GM12875 (cell line): ENCODE results near the gene GNB1L.

ENCODE experiments used
- H3K4me3 ChIP-seq: one replicate; pipeline ENCODE4 v1.5.1; 2011; ENCODE audit warnings: low read depth, low read length, control low read depth
- TF ChIP-seq, protein P1 (sequence below): IDR thresholded peaks from 2 replicates; pipeline ENCODE4 v1.5.1; 2011; ENCODE audit warnings: low read depth, mild to moderate bottlenecking, control low read depth, inconsistent platforms, low read length, moderate library complexity, borderline replicate concordance; ENCODE audit not compliant: insufficient read depth

GNB1L gene

DNA sequence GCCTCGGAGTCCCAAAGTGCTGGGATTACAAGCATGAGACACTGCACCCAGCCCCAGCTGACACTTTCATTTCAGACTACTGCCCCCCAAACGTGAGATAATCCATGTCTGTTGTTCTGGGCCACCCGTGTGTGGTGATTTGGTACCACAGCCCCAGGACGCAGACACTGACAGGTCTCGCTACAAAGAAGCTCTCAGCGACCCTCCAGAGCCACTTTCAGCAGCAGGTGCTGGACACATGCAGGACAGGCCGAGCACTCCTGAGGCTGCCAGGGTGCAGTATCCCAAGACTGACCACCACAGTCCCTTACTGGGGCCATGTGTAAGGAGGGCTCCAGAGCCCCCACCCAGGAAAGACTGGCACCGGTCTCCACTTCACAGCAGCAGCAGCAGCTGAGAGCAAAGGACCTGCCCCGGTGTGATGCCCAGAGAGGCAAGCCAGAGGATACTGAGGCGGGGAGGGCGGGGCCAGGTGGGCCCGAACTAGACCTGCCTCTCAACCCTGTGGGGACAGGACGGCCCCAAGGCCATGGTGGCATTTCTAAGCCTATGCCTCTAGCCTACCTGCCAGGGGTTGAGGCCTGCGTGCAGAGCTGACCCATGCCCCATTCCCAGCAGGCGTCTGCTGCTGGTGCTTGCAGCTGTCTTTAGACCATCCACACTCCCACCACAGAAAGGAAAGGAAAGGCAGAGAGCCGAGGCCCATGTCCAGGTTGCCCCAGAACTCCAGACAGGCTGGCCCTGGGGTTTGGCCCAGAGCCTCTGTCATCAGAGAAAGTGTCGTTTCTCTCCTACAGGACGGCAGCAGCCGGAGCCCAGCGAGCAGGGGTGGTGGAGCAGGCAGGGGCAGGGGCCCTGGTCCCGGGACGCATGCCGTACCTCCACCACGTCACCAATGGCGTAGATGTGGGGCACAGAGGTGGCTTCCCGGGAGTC lies 28.0 kb upstream of the GNB1L start:
- H3K4me3 ChIP-seq: no peak overlapping the region
- TF ChIP-seq, protein P1, sequence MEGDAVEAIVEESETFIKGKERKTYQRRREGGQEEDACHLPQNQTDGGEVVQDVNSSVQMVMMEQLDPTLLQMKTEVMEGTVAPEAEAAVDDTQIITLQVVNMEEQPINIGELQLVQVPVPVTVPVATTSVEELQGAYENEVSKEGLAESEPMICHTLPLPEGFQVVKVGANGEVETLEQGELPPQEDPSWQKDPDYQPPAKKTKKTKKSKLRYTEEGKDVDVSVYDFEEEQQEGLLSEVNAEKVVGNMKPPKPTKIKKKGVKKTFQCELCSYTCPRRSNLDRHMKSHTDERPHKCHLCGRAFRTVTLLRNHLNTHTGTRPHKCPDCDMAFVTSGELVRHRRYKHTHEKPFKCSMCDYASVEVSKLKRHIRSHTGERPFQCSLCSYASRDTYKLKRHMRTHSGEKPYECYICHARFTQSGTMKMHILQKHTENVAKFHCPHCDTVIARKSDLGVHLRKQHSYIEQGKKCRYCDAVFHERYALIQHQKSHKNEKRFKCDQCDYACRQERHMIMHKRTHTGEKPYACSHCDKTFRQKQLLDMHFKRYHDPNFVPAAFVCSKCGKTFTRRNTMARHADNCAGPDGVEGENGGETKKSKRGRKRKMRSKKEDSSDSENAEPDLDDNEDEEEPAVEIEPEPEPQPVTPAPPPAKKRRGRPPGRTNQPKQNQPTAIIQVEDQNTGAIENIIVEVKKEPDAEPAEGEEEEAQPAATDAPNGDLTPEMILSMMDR: no peak

DNA sequence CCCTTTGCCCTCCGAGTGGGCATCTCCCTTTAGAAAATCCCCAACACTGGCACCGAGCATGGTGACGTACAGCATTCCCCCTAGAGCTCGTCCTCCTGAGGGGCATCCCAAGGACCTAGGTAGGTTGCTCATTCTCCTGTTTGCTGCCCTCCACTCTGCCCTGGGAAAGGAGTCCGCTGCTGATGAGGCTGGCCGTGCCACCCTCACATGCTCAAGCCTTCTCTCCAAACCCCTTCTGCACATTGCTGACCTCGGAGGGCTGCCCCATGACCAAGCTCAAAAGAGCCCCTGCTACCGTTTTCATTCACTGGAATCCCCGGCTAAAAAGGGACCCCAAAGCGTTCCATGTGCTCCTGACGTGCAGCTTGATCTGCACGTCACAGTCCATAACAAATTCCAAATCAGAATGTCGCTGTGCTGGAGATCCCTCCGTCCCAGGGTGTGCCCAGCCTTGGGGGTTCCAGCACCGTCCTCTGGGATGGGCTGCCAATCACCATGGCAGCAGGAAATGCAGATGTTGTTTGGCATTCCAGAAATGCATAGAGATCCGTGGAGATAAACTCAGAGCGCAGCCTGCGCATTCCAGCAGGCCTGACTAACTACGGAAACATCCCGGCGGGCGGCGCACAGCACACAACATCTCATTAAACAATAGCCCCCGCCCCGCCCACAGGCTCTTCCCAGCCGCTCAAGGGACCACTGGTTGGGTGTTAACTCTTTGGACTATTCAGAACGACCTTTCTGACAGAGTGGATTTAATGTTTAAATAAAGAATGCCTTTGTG lies 26.3 kb upstream of the GNB1L start:
- TF ChIP-seq, protein P1: no peak
- H3K4me3 ChIP-seq: no peak overlapping the region

DNA sequence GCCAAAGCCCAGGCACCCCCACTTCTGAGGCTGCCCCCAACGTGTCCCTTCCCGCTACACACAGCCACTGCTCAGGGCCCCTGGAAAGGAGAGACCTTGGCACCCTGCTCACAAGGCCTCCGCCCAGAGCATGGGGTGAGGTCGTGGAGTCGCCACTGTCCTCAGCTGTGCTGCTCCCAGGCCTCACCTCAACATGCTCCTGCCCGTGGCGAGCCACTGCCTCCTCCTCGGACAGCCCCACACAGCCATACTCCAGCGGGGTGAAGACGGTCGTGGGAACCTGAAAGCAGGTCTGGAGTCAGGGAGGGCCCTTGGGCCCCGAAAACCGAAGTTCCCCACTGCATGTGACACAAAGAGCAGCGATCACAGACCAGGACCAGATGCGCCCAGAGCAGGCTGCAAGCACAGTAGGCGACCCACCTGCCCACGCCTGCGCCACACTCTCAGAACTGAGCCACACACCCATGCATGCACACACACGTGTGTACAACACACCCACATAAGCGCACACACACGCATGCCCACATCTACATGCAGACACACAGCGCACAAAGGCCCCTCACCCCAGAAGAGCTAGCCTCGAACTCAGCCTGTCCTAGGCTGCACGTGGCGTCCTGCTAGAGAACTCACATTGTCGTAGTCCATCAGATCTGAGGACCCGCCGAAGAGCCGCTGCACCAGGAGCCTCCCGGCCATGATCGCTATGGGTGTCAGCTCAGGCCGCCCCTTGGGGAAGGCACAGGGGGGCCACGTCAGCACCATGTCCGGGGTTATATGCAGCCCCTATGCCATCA lies 25.5 kb upstream of the GNB1L start:
- TF ChIP-seq, protein P1: no peak
- H3K4me3 ChIP-seq: no peak overlapping the region

DNA sequence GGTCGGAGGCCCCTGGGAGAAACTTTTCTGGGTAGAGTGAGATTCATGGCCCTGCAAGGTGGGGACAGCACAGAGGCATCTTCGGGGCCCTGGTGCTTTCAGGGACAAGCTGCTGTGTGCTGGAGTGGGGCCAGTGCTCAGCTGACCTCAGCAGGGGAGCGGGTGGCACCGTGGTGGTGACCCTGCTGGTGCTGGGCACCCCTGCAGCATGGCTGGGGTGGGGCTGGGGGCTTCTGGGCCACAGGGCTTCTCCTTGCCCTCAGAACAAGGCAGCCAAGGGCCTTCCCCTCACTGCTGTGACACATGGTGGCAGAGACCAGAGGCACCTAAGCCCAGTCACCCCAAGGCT lies 24.9 kb upstream of the GNB1L start:
- TF ChIP-seq, protein P1: no peak
- no peak overlapping the region for H3K4me3 ChIP-seq

DNA sequence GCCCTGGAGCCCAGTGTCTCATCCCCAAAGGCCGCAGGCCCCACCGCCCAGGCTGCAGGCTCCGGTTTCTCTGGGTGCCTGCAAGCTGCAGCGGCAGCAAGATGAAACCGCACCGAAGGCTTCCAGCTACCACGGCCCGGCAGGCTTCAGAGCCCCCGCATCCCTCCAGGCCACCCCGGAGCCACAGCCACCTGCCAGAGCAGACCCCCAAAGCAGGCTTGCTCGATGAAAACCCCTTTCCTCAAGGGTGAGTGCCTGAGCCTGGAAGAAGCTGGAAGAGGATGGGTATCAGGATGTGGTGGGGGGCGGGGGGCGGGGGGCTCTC lies 24.5 kb upstream of the GNB1L start:
- TF ChIP-seq, protein P1: no peak
- H3K4me3 ChIP-seq: no peak overlapping the region

DNA sequence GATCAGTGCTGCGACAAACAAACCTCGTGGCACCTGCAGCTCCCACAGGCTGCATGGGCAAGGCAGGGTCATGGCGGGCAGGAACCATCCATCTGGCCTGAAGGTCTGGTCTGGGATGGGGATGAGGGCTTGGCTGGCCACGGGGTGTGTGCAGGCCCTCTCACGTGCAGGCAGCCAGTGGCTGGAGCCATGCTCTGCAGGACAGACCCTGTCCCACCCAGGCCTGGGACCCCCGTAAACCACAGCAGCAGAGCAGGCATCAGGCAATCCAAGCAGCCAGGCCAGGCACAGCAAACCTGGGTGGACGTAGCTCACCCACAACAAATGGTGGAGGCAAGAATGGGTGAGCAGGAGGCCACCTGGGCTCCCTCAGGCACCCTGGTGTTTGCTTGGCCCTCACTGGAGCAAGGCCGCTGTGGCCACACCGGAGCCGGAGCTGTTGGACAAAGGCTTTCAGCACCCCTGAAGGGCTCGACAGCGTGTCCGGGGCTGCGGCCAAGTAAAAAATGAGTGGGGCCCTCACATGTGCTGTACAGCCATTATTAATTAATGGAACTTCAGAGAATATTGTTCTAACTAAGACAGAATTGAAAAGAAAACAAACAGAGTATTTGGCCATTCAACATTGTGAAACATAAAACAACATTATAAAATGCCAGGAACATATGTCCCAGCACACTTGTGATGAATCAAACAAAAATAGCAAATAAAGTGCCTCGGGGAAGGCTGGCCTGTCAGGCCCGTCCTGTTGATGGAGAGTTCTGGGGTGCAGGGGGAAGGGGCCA lies 24.0 kb upstream of the GNB1L start:
- TF ChIP-seq, protein P1: no peak
- no peak overlapping the region for H3K4me3 ChIP-seq
